T47D (cell line): Measurements from ENCODE around the gene PRIMA1.

Experiments used
- DNase-seq, 2 experiments: peaks; one replicate each; pipeline versions ENCODE4 v3.0.0 to v3.0.0-alpha.2; 2011 to 2012; ENCODE audit warnings: low read depth in 1 of 2, low spot score in 1 of 2
- JUND ChIP-seq: IDR thresholded peaks from 2 replicates; pipeline ENCODE4 v1.6.1; 2012; ENCODE audit warnings: low read depth
- in situ Hi-C: cut with HindIII; loops from 2 replicates; pipeline ENCODE4 v1.10.0; 2016; ENCODE audit warnings: low sequenced_read_pairs, low pct_unique_long_range_greater_than_20kb

Gene PRIMA1

GRCh38 chr14:93804654-93805053 is 16.4 kb upstream of the PRIMA1 start:
- in situ Hi-C loops, result no loop called here
- TF ChIP-seq JUND, result no peak
- DNase-seq, result no peak

GRCh38 chr14:93803408-93804318 is 15.4 kb upstream of the PRIMA1 start:
- no peak for TF ChIP-seq JUND
- in situ Hi-C loops, result no loop called here
- DNase-seq, result no peak

DNA sequence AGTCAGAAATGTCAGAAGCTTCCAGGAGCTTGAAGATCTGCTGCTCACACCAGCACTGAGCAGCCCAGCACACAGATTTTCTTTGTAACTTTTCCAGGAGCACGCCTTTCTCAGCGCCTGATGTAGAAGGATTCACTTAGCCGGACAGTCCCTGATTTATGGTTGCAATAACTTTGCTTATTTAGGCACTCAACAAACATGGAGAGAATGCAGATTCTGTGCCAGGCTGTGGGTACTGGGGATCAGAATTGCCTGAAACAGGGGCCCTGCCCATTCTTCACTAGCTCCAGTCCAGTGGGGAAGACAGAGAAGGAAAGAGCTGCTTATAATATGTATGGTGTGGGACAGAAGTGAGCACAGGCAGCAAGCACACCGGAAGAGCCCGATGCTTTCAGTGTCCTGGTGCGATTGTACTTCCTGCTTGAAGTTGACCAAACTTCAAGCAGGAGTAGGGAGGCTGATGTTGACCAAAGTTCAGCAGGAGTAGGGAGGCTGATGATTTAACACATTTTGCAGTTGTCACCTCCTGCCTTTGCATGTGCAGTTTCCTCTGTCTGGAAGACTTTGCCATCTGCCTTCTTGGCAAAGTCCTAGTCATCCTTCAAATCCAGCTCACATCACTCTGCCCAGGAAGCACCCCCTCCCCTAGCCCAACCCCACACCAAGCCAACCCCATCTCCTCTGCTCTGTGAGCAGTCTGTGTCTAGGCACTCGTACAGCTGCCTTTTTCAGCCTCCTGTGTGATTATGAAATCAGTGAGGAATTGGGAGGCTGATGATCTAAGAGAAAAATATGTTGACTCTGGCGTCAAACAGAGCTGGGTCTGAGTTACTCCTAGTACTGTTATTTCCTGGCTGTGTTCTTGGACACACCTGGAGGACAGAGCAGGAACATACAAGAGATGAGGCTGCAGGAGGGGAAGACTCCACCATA is 12.0 kb upstream of the PRIMA1 start:
- no peak for TF ChIP-seq JUND
- in situ Hi-C loops, result no loop called here
- DNase-seq, result no peak

DNA sequence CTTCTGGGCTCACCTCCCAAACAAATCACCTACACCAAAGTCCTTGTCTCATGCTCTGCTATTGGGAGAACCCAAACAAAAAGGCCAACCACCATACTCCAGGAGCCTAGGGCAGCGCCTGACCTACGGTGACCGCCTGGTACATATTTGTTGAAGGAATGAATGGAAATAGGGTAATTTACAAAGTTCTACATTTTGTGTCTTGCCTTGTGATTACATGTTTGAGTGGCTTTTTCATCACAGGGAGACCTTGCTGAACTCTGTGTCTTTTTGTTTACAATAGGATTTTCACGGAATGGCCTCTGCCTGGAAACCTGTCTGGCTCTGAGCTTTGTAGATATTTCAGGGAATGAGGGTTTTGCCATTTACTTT is 11.3 kb upstream of the PRIMA1 start:
- DNase-seq, result no peak
- in situ Hi-C loops, result no loop called here
- no peak for TF ChIP-seq JUND

DNA sequence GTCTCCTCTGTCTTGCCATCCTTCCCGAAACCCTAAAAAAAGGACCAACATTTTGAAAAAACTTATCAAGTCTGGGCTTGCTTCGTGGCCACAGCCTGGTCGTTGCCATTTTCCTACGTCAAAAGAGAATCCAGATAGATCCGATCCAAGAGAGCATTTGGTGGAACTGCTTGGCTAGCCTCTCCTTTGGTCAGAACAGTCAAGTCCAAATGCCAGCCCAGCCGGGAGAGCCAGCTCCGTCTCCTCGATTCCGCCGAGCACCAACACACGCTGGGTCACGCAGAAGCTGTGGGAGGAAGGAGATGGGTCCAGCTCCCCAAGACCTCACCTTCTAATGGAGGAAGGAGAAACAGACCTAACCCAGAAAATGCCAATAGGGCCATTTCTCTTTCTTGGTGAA is 9.3 kb upstream of the PRIMA1 start:
- in situ Hi-C loops, result no loop called here
- no peak for DNase-seq
- TF ChIP-seq JUND, result no peak

DNA sequence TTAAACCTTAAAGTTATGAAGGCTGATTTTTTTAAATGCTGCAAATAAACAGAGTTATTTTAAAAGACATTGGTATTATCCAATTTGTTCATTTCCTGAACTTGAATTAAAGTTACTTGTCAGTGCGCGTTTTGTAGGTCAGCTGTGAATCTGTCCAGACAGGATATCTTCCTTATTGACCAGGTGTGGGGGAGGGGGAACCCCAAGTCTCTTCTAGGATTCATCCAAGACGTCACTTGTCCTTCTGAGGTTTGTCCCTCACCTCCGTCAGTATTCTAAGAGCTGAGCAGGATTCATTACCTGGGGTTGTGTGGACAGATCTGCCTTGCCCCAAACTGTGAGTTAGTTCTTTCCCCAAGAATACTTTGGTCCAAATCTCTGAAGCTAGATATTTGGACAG is 8.8 kb upstream of the PRIMA1 start:
- no peak for DNase-seq

DNA sequence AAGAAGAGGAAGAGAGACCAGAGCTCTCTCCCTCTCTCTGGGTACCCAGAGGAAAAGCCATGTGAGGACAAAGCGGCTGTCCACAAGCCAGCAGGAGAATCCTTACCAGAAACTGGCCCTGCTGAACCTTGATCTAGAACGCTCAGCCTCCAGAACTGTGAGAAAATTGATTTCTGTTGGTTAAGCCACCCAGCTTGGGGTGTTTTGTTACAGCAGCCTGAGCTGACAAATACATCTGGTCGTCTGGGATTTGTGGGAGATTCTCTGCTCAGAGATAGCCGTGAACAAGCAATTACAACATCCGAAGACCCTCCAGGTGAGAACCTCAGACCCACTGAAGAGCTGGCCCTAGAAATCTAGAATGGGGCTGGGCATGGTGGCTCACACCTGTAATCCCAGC is 6.5 kb upstream of the PRIMA1 start:
- TF ChIP-seq JUND, result no peak
- no peak for DNase-seq
- in situ Hi-C loops, result no loop called here

More for the DNA sequence above, 8.8 kb upstream of the PRIMA1 start:
- TF ChIP-seq JUND, result no peak
- in situ Hi-C loops, result no loop called here

DNA sequence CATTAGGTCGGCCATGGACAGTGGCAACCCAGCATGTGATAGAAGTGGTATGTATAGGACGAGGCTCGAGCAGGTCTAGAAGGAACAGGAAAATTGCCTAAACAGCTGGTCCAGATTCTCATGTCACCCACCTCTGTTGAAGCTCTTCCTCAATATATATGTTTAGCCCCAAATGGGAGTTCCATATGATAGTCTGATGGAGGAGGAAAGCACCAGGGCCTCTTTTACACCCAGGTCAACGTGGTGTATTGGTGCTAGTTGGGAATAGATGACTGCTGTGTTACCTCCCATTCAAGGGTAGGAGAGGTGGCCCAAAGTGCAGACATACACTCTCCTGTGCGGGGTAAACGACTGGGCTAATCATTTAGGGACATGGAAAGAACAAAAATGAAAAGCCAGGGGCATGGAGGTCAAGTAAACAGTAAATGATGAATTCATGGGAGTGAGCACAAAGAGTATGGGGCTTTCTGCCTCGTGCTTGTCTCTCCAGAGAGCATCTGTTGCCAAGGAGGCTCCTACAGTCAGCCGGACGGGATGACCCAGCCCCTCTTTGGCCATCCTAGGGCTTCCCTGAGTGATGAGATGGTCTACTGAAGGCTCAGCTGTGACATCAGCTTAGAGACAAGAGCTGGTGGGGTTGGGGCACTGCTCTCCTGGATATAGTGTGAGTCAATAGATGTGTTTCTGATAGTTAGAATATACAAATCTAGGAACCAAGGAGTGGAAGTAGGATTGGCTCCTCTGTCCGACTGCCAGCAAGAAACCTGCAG is 5.5 kb upstream of the PRIMA1 start:
- in situ Hi-C loops, result no loop called here

DNA sequence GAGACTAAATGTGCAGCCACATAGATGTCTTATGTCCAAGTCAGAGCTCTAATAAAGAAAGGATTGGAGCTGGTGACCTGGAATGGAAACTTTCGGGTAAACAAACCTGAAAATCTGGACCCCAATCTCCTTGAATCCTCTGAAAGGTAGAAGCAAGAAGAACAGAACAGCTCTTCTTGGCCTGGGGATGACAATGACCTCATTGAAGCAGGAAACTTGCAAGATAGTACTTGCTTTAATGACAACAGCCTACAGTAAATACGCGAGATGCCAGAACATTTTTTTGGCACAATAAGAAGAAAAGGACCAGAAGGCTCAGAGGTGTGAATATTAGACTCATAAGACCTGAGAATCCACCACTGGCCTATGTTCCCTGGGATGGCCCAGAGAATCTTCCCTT is 4.1 kb upstream of the PRIMA1 start:
- TF ChIP-seq JUND, result no peak
- in situ Hi-C loops, result no loop called here
- DNase-seq, result no peak

More for the DNA sequence above, 5.5 kb upstream of the PRIMA1 start:
- DNase-seq, result no peak
- TF ChIP-seq JUND, result no peak

- no peak for TF ChIP-seq JUND
- in situ Hi-C loops, result no loop called here
- DNase-seq, result no peak
Measured at GRCh38 chr14:93790966-93791365, 2.7 kb upstream of the PRIMA1 start.

DNA sequence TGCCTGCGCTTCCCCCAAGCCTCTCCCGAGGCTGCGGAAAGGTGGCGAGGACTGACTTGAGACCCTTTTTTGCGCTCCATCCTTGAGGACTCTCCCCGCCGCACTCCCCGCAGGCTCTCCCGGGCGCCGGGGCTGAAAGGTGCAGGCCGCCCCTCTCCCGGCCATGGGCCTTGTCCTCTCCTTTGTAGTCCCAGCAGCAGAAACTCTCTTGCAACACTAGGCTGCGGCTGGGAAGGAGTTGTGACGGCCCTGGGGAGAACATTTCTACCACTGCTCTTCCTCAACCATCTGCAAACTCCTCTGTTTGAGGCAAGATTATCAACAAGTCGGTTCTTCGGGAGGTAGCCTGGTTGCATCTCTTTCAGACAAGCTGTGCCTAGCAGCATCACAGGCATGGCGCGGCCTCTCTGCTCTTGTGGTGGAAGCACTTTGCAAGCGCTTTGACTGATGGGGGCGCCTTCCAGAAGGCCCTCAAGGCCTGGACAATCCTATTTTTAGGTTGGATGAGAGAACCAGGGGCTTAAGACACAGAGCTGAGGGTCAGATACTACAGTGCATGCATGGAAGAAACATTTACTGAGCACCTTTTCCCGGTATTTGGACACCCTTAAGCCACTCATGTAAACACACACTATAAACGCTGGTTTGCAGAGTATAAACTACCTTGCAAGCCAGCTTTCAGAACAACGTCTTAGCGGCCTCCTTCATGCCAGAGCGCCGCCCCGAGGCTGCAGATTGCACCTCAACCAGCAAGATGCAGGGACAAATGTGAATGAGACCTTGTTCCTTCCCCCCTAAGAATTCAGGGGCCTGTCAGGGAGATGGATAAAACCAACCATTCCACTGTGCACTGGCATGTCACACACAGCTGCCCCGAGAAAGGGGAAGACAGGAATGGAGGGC is 1.2 kb upstream of the PRIMA1 start:
- no peak for TF ChIP-seq JUND
- DNase-seq, result no peak
- in situ Hi-C loops, result no loop called here
